ENCODE measurements around the gene STAMBPL1.

STAMBPL1 gene

DNA sequence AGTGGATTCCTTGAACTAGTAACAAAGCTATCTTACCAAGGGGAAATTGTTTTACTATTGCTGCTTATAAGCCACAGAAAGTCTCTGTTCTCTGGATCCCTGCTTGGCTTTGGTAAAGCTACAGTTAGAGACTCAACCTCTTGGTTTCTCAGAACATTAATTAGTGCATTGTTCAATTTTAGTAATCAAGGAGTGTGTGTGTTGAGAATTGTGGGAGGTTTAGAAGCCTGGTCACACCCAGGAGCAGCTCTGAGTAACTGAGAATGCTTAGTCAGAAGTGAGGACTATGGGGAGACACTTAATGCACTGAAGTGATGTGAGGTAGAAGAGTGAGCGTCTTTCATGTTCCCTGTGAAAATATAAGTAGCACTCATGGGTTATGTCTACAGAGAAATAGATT lies 80.8 kb downstream of the STAMBPL1 start:
- H3K9ac ChIP-seq (ENCODE audit: low read depth, low read length, poor library complexity) = no peak overlapping the region
- no peak overlapping the region for H2BK120ac ChIP-seq (ENCODE audit: low read depth, low read length)
- no peak overlapping the region for H3K18ac ChIP-seq (ENCODE audit: low read length)

DNA sequence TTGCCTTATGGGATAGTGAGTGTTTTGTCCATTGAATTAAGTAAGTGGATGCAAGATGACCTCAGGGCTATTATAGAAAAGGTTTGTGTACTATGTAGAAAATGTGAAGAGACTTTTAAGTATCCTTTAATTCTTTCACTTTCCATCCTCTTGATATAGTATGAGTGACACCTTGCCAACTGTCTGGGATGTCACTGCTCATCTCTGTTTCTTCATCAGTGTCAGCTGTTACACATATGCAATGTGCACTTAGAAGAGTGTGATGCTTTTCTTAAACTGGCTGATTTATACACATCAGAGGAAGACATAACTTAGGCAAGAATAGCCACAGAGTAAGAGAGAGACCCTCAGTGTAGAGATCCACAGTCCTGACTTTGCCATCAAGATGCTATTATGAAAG lies 81.2 kb downstream of the STAMBPL1 start:
- no peak overlapping the region for H2BK5ac ChIP-seq (ENCODE audit: low read length)
- H2AK5ac ChIP-seq (ENCODE audit: low read depth, low read length) = no peak overlapping the region
- H3K18ac ChIP-seq (ENCODE audit: low read length) = no peak overlapping the region
- no peaks in the 10 kb centered on the region for H3K4me1 ChIP-seq (ENCODE audit: control insufficient read depth in 2 of 2, insufficient read depth in 1 of 2, low read depth in 1 of 2, low read length in 2 of 2)
- H3K27ac ChIP-seq (replicated peaks; ENCODE audit: low read length) = no peak overlapping the region
- no peak overlapping the region for H4K91ac ChIP-seq (ENCODE audit: low read depth, low read length, poor library complexity)
- H3K14ac ChIP-seq (ENCODE audit: low read length) = no peak overlapping the region
- H3K79me1 ChIP-seq (ENCODE audit: low read depth, low read length) = no peaks in the 10 kb centered on the region
- H3K9me3 ChIP-seq (replicated peaks in 1 of 2; ENCODE audit: control insufficient read depth in 2 of 2, insufficient read depth in 1 of 2, low read depth in 1 of 2, low read length in 2 of 2) = no peaks in the 10 kb centered on the region
- no peaks in the 10 kb centered on the region for H3K27me3 ChIP-seq (ENCODE audit: control insufficient read depth in 3 of 3, insufficient read depth in 3 of 3, low read depth in 1 of 3, low read length in 3 of 3)
- no peak overlapping the region for H2AFZ ChIP-seq (ENCODE audit: low read length)
- H4K8ac ChIP-seq (ENCODE audit: low read depth, low read length) = no peak overlapping the region
- no peak for DNase-seq (ENCODE audit: low spot score)
- no peak overlapping the region for H3K4ac ChIP-seq (ENCODE audit: low read length)
- H3K9ac ChIP-seq (ENCODE audit: low read depth, low read length, poor library complexity) = no peak overlapping the region
- no peaks in the 10 kb centered on the region for H3K36me3 ChIP-seq (replicated peaks in 1 of 2; ENCODE audit: control insufficient read depth in 2 of 2, insufficient read depth in 2 of 2, low read length in 2 of 2)
- no peak overlapping the region for H3K4me3 ChIP-seq (ENCODE audit: low read length in 2 of 2)
- no peak overlapping the region for H2BK120ac ChIP-seq (ENCODE audit: low read depth, low read length)
- H3K23ac ChIP-seq (ENCODE audit: low read depth, low read length, poor library complexity) = no peak overlapping the region
- no peak overlapping the region for H3K4me2 ChIP-seq (ENCODE audit: insufficient read depth, low read length, poor library complexity, severe bottlenecking)
- H2BK15ac ChIP-seq (ENCODE audit: low read length) = no peak overlapping the region
- no peak overlapping the region for H2BK12ac ChIP-seq (ENCODE audit: low read length)

More for the DNA sequence above, 80.8 kb downstream of the STAMBPL1 start:
- H3K23ac ChIP-seq (ENCODE audit: low read depth, low read length, poor library complexity) = no peak overlapping the region
- no peak overlapping the region for H2AK5ac ChIP-seq (ENCODE audit: low read depth, low read length)
- no peaks in the 10 kb centered on the region for H3K36me3 ChIP-seq (replicated peaks in 1 of 2; ENCODE audit: control insufficient read depth in 2 of 2, insufficient read depth in 2 of 2, low read length in 2 of 2)
- no peak overlapping the region for H4K91ac ChIP-seq (ENCODE audit: low read depth, low read length, poor library complexity)
- no peak overlapping the region for H2AFZ ChIP-seq (ENCODE audit: low read length)
- no peak overlapping the region for H2BK5ac ChIP-seq (ENCODE audit: low read length)
- no peak overlapping the region for H3K4ac ChIP-seq (ENCODE audit: low read length)
- WGBS, 2 donors (ENCODE audit: extremely low coverage in 2 of 2, insufficient read length in 2 of 2, insufficient replicate concordance in 1 of 2) = no CpG with 5 or more reads among the region's 1 CpG
- H3K27me3 ChIP-seq (ENCODE audit: control insufficient read depth in 3 of 3, insufficient read depth in 3 of 3, low read depth in 1 of 3, low read length in 3 of 3) = no peaks in the 10 kb centered on the region
- no peaks in the 10 kb centered on the region for H3K79me1 ChIP-seq (ENCODE audit: low read depth, low read length)
- H3K4me1 ChIP-seq (ENCODE audit: control insufficient read depth in 2 of 2, insufficient read depth in 1 of 2, low read depth in 1 of 2, low read length in 2 of 2) = no peaks in the 10 kb centered on the region
- H2BK15ac ChIP-seq (ENCODE audit: low read length) = no peak overlapping the region
- H4K8ac ChIP-seq (ENCODE audit: low read depth, low read length) = no peak overlapping the region
- no peak overlapping the region for H2BK12ac ChIP-seq (ENCODE audit: low read length)
- no peaks in the 10 kb centered on the region for H3K9me3 ChIP-seq (replicated peaks in 1 of 2; ENCODE audit: control insufficient read depth in 2 of 2, insufficient read depth in 1 of 2, low read depth in 1 of 2, low read length in 2 of 2)
- no peak overlapping the region for H3K14ac ChIP-seq (ENCODE audit: low read length)
- no peak for DNase-seq (ENCODE audit: low spot score)
- no peak overlapping the region for H3K4me2 ChIP-seq (ENCODE audit: insufficient read depth, low read length, poor library complexity, severe bottlenecking)
- H3K4me3 ChIP-seq (ENCODE audit: low read length in 2 of 2) = no peak overlapping the region
- H3K27ac ChIP-seq (replicated peaks; ENCODE audit: low read length) = no peak overlapping the region

- H2AK5ac ChIP-seq (ENCODE audit: low read depth, low read length) = no peak overlapping the region
- H3K27ac ChIP-seq (replicated peaks; ENCODE audit: low read length) = no peak overlapping the region
- no peaks in the 10 kb centered on the region for H3K9me3 ChIP-seq (replicated peaks in 1 of 2; ENCODE audit: control insufficient read depth in 2 of 2, insufficient read depth in 1 of 2, low read depth in 1 of 2, low read length in 2 of 2)
- no peak overlapping the region for H3K9ac ChIP-seq (ENCODE audit: low read depth, low read length, poor library complexity)
- H3K4me3 ChIP-seq (ENCODE audit: low read length in 2 of 2) = no peak overlapping the region
- no peak overlapping the region for H2AFZ ChIP-seq (ENCODE audit: low read length)
- no peak overlapping the region for H2BK5ac ChIP-seq (ENCODE audit: low read length)
- H4K8ac ChIP-seq (ENCODE audit: low read depth, low read length) = no peak overlapping the region
- no CpG with 5 or more reads among the region's 2 CpGs for WGBS, 2 donors (ENCODE audit: extremely low coverage in 2 of 2, insufficient read length in 2 of 2, insufficient replicate concordance in 1 of 2)
- no peak overlapping the region for H3K18ac ChIP-seq (ENCODE audit: low read length)
- H4K91ac ChIP-seq (ENCODE audit: low read depth, low read length, poor library complexity) = no peak overlapping the region
- no peak for DNase-seq (ENCODE audit: low spot score)
- H3K36me3 ChIP-seq (replicated peaks in 1 of 2; ENCODE audit: control insufficient read depth in 2 of 2, insufficient read depth in 2 of 2, low read length in 2 of 2) = no peaks in the 10 kb centered on the region
- H3K23ac ChIP-seq (ENCODE audit: low read depth, low read length, poor library complexity) = no peak overlapping the region
- no peak overlapping the region for H3K4ac ChIP-seq (ENCODE audit: low read length)
- H2BK15ac ChIP-seq (ENCODE audit: low read length) = no peak overlapping the region
- no peak overlapping the region for H3K4me2 ChIP-seq (ENCODE audit: insufficient read depth, low read length, poor library complexity, severe bottlenecking)
- no peaks in the 10 kb centered on the region for H3K27me3 ChIP-seq (ENCODE audit: control insufficient read depth in 3 of 3, insufficient read depth in 3 of 3, low read depth in 1 of 3, low read length in 3 of 3)
- no peaks in the 10 kb centered on the region for H3K4me1 ChIP-seq (ENCODE audit: control insufficient read depth in 2 of 2, insufficient read depth in 1 of 2, low read depth in 1 of 2, low read length in 2 of 2)
- no peak overlapping the region for H2BK12ac ChIP-seq (ENCODE audit: low read length)
- no peak overlapping the region for H2BK120ac ChIP-seq (ENCODE audit: low read depth, low read length)
- H3K79me1 ChIP-seq (ENCODE audit: low read depth, low read length) = no peaks in the 10 kb centered on the region
- no peak overlapping the region for H3K14ac ChIP-seq (ENCODE audit: low read length)
These were observed 82.3 kb downstream of the STAMBPL1 start for GRCh38 chr10:88962336-88962735.

- H3K4me3 ChIP-seq (ENCODE audit: low read length in 2 of 2) = no peak overlapping the region
- no peak overlapping the region for H3K4ac ChIP-seq (ENCODE audit: low read length)
- H2BK5ac ChIP-seq (ENCODE audit: low read length) = no peak overlapping the region
- no peaks in the 10 kb centered on the region for H3K9me3 ChIP-seq (replicated peaks in 1 of 2; ENCODE audit: control insufficient read depth in 2 of 2, insufficient read depth in 1 of 2, low read depth in 1 of 2, low read length in 2 of 2)
- no peak overlapping the region for H4K8ac ChIP-seq (ENCODE audit: low read depth, low read length)
- H3K9ac ChIP-seq (ENCODE audit: low read depth, low read length, poor library complexity) = no peak overlapping the region
- no peak overlapping the region for H2BK120ac ChIP-seq (ENCODE audit: low read depth, low read length)
- no peaks in the 10 kb centered on the region for H3K4me1 ChIP-seq (ENCODE audit: control insufficient read depth in 2 of 2, insufficient read depth in 1 of 2, low read depth in 1 of 2, low read length in 2 of 2)
- no peak overlapping the region for H3K18ac ChIP-seq (ENCODE audit: low read length)
- no peak overlapping the region for H3K27ac ChIP-seq (replicated peaks; ENCODE audit: low read length)
- H3K14ac ChIP-seq (ENCODE audit: low read length) = no peak overlapping the region
- H3K79me1 ChIP-seq (ENCODE audit: low read depth, low read length) = no peaks in the 10 kb centered on the region
- H3K4me2 ChIP-seq (ENCODE audit: insufficient read depth, low read length, poor library complexity, severe bottlenecking) = no peak overlapping the region
- DNase-seq (ENCODE audit: low spot score) = no peak
- H2BK12ac ChIP-seq (ENCODE audit: low read length) = no peak overlapping the region
- H3K36me3 ChIP-seq (replicated peaks in 1 of 2; ENCODE audit: control insufficient read depth in 2 of 2, insufficient read depth in 2 of 2, low read length in 2 of 2) = no peaks in the 10 kb centered on the region
- WGBS, 2 donors (ENCODE audit: extremely low coverage in 2 of 2, insufficient read length in 2 of 2, insufficient replicate concordance in 1 of 2) = no CpG with 5 or more reads among the region's 2 CpGs
- H2AFZ ChIP-seq (ENCODE audit: low read length) = no peak overlapping the region
- H2BK15ac ChIP-seq (ENCODE audit: low read length) = no peak overlapping the region
- H4K91ac ChIP-seq (ENCODE audit: low read depth, low read length, poor library complexity) = no peak overlapping the region
- no peak overlapping the region for H2AK5ac ChIP-seq (ENCODE audit: low read depth, low read length)
- H3K27me3 ChIP-seq (ENCODE audit: control insufficient read depth in 3 of 3, insufficient read depth in 3 of 3, low read depth in 1 of 3, low read length in 3 of 3) = no peaks in the 10 kb centered on the region
- no peak overlapping the region for H3K23ac ChIP-seq (ENCODE audit: low read depth, low read length, poor library complexity)
These were observed 83.3 kb downstream of the STAMBPL1 start for GRCh38 chr10:88963318-88963717.
